GM12878 (cell line): ENCODE results near the gene DDX51.

Experiments used
- ELK1 ChIP-seq: IDR thresholded peaks from 2 replicates; pipeline ENCODE4 v1.6.1; 2012; ENCODE audit warnings: low read depth, low read length, improper control_type of control experiment
- ETV6 ChIP-seq, 2 experiments: fragments of 450-650 bp in 1 of 2; IDR thresholded peaks in 1 of 2; conservative IDR thresholded peaks in 1 of 2; 2 replicates each; pipeline ENCODE4 v1.6.1; 2014; ENCODE audit warnings: antibody characterized with exemption in 1 of 2, borderline replicate concordance in 1 of 2, low read depth in 1 of 2, mild to moderate bottlenecking in 1 of 2, moderate library complexity in 1 of 2
- FOS ChIP-seq: IDR thresholded peaks from 3 replicates; pipeline ENCODE4 v1.6.1; 2011; ENCODE audit warnings: borderline replicate concordance; ENCODE audit not compliant: insufficient read length; ENCODE audit errors: extremely low read depth
- GABPA ChIP-seq: IDR thresholded peaks from 2 replicates; pipeline ENCODE4 v1.6.1; 2014; ENCODE audit warnings: antibody characterized with exemption, low read depth, mild to moderate bottlenecking, inconsistent platforms
- JUND ChIP-seq: IDR thresholded peaks from 2 replicates; pipeline ENCODE4 v1.6.1; 2012; ENCODE audit warnings: low read depth, mild to moderate bottlenecking, low read length, improper control_type of control experiment, moderate library complexity
- POLR2A ChIP-seq: IDR thresholded peaks from 2 replicates; pipeline ENCODE4 v1.6.1; 2011; ENCODE audit warnings: low read depth, mild to moderate bottlenecking, low read length
- SMAD1 ChIP-seq: fragments of 450-650 bp; IDR thresholded peaks from 2 replicates; pipeline ENCODE4 v1.6.1; 2018; ENCODE audit warnings: mild to moderate bottlenecking, low read depth; ENCODE audit not compliant: partially characterized antibody
- USF1 ChIP-seq: IDR thresholded peaks from 2 replicates; pipeline ENCODE4 v1.6.1; 2011; ENCODE audit warnings: borderline replicate concordance, low read depth, mild to moderate bottlenecking, moderate library complexity, mixed read lengths, low read length; ENCODE audit not compliant: insufficient read depth; ENCODE audit errors: extremely low read length
- ZNF24 ChIP-seq: fragments of 450-650 bp; IDR thresholded peaks from 2 replicates; pipeline ENCODE4 v1.6.1; 2017; ENCODE audit warnings: antibody characterized with exemption, mild to moderate bottlenecking
- TF ChIP-seq, protein P1 (sequence below): fragments of 450-650 bp; IDR thresholded peaks from 2 replicates; pipeline ENCODE4 v1.6.1; 2017; ENCODE audit warnings: mild to moderate bottlenecking
- TF ChIP-seq, protein P2 (sequence below): IDR thresholded peaks from 2 replicates; pipeline ENCODE4 v1.6.1; 2011; ENCODE audit warnings: low read depth, mild to moderate bottlenecking, low read length, moderate library complexity, borderline replicate concordance; ENCODE audit errors: extremely low read depth
- TF ChIP-seq, protein P3 (sequence below), 3 experiments: IDR thresholded peaks in 2 of 3; conservative IDR thresholded peaks in 1 of 3; 2 replicates each; pipeline ENCODE4 v1.5.1; 2011; ENCODE audit warnings: low read depth in 3 of 3, low read length in 3 of 3, mild to moderate bottlenecking in 3 of 3, control low read depth in 2 of 3, moderate library complexity in 2 of 3, inconsistent platforms in 1 of 3, mixed read lengths in 1 of 3; ENCODE audit not compliant: control insufficient read depth in 2 of 3, insufficient read depth in 1 of 3; ENCODE audit errors: extremely low read depth in 1 of 3
- TF ChIP-seq, protein P4 (sequence below): fragments of 450-650 bp; IDR thresholded peaks from 2 replicates; pipeline ENCODE4 v1.6.1; 2016; ENCODE audit warnings: mild to moderate bottlenecking

DNA sequence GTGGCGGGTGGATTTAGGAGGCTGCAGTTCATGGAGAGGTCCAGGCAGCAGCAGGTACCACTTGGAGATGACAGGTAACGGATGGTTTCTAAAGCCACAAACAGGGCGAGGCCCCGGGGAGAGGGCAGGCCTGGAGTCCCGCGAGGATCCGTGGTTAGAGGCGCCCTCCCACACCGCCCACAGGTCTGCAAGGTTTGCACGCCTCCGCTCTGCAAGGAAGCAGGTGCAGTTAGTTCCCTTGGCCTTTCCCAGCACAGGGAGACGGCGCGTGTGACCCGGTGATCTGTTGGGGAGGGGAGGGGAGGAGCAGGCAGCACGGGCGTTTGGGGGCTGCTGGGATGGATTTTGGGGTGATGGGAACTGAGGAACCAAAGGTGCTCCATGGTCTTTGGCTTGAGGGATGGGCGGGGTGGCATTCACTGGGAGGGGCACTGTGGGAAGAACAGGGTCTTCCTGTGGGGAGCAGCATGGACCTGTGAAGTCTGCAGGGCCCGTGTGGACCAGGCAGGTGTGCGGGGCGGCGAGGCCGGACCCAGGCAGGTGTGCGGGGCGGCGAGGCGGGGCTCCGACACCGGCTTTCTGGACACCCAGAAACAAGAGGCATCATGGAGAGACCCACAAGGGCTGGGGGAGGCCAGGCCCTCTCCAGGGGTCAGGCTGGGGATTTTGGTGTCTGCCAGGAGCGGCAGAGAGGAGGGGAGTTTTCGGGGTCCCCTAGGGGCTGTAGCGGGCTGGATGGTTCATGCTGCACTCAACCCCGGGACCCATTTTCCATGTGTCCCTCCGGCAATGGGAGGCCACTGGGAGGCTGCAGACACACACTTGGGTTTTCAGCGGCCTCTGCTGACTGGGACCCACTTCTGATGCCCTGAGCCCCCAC, 29.3 kb upstream of the DDX51 start:
- TF ChIP-seq POLR2A (no peak), SMAD1 (no peak), ETV6 (conservative IDR thresholded peaks at IDR 0.05 in 1 of 2, IDR thresholded peaks at IDR 0.05 in 1 of 2; ENCODE audit: borderline replicate concordance in 1 of 2, low read depth in 1 of 2) (no peak), ELK1 (no peak), FOS (no peak), JUND (no peak), ZNF24 (no peak), GABPA (no peak), USF1 (no peak)
- TF ChIP-seq, protein P1, sequence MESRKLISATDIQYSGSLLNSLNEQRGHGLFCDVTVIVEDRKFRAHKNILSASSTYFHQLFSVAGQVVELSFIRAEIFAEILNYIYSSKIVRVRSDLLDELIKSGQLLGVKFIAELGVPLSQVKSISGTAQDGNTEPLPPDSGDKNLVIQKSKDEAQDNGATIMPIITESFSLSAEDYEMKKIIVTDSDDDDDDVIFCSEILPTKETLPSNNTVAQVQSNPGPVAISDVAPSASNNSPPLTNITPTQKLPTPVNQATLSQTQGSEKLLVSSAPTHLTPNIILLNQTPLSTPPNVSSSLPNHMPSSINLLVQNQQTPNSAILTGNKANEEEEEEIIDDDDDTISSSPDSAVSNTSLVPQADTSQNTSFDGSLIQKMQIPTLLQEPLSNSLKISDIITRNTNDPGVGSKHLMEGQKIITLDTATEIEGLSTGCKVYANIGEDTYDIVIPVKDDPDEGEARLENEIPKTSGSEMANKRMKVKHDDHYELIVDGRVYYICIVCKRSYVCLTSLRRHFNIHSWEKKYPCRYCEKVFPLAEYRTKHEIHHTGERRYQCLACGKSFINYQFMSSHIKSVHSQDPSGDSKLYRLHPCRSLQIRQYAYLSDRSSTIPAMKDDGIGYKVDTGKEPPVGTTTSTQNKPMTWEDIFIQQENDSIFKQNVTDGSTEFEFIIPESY = no peak
- TF ChIP-seq, protein P2, sequence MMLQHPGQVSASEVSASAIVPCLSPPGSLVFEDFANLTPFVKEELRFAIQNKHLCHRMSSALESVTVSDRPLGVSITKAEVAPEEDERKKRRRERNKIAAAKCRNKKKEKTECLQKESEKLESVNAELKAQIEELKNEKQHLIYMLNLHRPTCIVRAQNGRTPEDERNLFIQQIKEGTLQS = no peak
- TF ChIP-seq, protein P3, sequence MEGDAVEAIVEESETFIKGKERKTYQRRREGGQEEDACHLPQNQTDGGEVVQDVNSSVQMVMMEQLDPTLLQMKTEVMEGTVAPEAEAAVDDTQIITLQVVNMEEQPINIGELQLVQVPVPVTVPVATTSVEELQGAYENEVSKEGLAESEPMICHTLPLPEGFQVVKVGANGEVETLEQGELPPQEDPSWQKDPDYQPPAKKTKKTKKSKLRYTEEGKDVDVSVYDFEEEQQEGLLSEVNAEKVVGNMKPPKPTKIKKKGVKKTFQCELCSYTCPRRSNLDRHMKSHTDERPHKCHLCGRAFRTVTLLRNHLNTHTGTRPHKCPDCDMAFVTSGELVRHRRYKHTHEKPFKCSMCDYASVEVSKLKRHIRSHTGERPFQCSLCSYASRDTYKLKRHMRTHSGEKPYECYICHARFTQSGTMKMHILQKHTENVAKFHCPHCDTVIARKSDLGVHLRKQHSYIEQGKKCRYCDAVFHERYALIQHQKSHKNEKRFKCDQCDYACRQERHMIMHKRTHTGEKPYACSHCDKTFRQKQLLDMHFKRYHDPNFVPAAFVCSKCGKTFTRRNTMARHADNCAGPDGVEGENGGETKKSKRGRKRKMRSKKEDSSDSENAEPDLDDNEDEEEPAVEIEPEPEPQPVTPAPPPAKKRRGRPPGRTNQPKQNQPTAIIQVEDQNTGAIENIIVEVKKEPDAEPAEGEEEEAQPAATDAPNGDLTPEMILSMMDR (IDR thresholded peaks at IDR 0.05 in 2 of 3, conservative IDR thresholded peaks at IDR 0.05 in 1 of 3; ENCODE audit: control insufficient read depth in 2 of 3, extremely low read depth in 1 of 3, insufficient read depth in 1 of 3, low read depth in 3 of 3, low read length in 3 of 3) = no peak
- TF ChIP-seq, protein P4, sequence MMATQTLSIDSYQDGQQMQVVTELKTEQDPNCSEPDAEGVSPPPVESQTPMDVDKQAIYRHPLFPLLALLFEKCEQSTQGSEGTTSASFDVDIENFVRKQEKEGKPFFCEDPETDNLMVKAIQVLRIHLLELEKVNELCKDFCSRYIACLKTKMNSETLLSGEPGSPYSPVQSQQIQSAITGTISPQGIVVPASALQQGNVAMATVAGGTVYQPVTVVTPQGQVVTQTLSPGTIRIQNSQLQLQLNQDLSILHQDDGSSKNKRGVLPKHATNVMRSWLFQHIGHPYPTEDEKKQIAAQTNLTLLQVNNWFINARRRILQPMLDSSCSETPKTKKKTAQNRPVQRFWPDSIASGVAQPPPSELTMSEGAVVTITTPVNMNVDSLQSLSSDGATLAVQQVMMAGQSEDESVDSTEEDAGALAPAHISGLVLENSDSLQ = no peak
